ENCODE data around the gene STN1. TPM values are rescaled to one million over a fixed set of nuclear protein-coding genes. Genes with fewer than 3 reads are reported as not detected.

Gene STN1
- total and polyA plus RNA-seq, 10 of the 15 experiments (the other 5 are each of a cell fraction or from before 2014, with no cell fraction given), result 22.2 to 31.8 (median 28.5) TPM

DNA sequence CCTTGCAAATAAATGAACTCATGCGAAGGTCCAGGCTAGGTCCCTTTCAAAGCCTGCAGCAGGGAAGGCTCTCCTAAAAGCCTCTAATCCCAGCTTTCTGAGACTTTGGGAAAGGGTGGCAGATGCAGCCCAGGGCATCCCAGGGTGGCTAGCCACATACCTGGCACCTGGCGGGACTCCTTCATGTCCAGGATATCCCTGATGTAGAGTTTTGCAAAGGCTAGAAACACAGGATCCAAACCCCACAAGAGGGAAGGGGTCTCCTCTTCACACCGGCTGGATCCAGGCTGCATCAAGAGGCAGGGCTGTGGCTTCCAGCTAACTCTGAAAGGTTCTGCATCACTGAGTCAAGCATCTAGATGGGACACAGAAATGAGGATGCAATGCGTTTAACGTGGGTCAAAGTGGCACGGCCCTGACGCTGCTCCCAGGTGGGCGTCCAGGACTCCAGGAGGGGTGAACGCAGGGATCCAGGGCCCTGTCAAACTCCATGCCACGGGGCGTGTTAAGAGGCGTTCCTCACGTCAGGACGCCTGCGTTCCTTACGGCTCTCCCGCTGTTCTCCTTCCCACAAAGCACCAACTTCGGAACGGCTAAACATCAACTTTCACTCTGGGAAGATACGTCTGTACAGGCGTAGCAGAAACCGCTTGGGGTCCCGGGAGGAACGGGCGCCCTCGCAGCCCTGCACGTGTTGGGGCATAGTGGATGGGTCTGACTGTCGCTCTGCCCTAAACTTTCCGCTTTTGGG, 507 bp downstream of the STN1 start:
- ATAC-seq, result peak; percentile 30
- POLR2A ChIA-PET, result interaction anchor here (0.6 to 3.3 kb wide), 9 partner anchors 8 to 206 kb away, joined by 3 to 10 read pairs (median 5); no protein-coding TSS in a partner anchor
- TF ChIP-seq, protein P1, sequence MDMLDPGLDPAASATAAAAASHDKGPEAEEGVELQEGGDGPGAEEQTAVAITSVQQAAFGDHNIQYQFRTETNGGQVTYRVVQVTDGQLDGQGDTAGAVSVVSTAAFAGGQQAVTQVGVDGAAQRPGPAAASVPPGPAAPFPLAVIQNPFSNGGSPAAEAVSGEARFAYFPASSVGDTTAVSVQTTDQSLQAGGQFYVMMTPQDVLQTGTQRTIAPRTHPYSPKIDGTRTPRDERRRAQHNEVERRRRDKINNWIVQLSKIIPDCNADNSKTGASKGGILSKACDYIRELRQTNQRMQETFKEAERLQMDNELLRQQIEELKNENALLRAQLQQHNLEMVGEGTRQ (IDR thresholded peaks at IDR 0.05; ENCODE audit: borderline replicate concordance, low read depth, low read length), result no peak
- TF ChIP-seq EED (IDR thresholded peaks at IDR 0.05; ENCODE audit: low read depth) (peak; percentile 33; the same call in 1 of the 2 replicates), RAD51 (IDR thresholded peaks at IDR 0.05) (no peak), GATAD2B (conservative IDR thresholded peaks at IDR 0.05; ENCODE audit: low read depth) (peak; percentile 21; the same call in 1 of the 2 replicates), IKZF2 (IDR thresholded peaks at IDR 0.05) (peak; percentile 26 to 47; a peak in 3 of 4 replicates), POLR2A (IDR thresholded peaks at IDR 0.05; ENCODE audit: low read depth, low read length) (peak; percentile 40), CREB1 (IDR thresholded peaks at IDR 0.05; ENCODE audit: low read depth) (0 out of 2 replicates have a peak, but pooled peaks have one; percentile 30), HDAC2 (IDR thresholded peaks at IDR 0.05) (no peak), BHLHE40 (IDR thresholded peaks at IDR 0.05; ENCODE audit: borderline replicate concordance in 1 of 2, low read depth in 2 of 2, low read length in 1 of 2) (peak; percentile 64 to 87; a peak in 3 of 4 replicates), DPF2 (IDR thresholded peaks at IDR 0.05) (0 out of 2 replicates have a peak, but pooled peaks have one; percentile 17)
- TF ChIP-seq, protein P2, sequence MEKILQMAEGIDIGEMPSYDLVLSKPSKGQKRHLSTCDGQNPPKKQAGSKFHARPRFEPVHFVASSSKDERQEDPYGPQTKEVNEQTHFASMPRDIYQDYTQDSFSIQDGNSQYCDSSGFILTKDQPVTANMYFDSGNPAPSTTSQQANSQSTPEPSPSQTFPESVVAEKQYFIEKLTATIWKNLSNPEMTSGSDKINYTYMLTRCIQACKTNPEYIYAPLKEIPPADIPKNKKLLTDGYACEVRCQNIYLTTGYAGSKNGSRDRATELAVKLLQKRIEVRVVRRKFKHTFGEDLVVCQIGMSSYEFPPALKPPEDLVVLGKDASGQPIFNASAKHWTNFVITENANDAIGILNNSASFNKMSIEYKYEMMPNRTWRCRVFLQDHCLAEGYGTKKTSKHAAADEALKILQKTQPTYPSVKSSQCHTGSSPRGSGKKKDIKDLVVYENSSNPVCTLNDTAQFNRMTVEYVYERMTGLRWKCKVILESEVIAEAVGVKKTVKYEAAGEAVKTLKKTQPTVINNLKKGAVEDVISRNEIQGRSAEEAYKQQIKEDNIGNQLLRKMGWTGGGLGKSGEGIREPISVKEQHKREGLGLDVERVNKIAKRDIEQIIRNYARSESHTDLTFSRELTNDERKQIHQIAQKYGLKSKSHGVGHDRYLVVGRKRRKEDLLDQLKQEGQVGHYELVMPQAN (conservative IDR thresholded peaks at IDR 0.05), result peak; percentile 85
- TF ChIP-seq, protein P3, sequence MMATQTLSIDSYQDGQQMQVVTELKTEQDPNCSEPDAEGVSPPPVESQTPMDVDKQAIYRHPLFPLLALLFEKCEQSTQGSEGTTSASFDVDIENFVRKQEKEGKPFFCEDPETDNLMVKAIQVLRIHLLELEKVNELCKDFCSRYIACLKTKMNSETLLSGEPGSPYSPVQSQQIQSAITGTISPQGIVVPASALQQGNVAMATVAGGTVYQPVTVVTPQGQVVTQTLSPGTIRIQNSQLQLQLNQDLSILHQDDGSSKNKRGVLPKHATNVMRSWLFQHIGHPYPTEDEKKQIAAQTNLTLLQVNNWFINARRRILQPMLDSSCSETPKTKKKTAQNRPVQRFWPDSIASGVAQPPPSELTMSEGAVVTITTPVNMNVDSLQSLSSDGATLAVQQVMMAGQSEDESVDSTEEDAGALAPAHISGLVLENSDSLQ (IDR thresholded peaks at IDR 0.05), result peak; percentile 39; the same call in 1 of the 2 replicates
- TF ChIP-seq, protein P4, sequence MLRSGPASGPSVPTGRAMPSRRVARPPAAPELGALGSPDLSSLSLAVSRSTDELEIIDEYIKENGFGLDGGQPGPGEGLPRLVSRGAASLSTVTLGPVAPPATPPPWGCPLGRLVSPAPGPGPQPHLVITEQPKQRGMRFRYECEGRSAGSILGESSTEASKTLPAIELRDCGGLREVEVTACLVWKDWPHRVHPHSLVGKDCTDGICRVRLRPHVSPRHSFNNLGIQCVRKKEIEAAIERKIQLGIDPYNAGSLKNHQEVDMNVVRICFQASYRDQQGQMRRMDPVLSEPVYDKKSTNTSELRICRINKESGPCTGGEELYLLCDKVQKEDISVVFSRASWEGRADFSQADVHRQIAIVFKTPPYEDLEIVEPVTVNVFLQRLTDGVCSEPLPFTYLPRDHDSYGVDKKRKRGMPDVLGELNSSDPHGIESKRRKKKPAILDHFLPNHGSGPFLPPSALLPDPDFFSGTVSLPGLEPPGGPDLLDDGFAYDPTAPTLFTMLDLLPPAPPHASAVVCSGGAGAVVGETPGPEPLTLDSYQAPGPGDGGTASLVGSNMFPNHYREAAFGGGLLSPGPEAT (IDR thresholded peaks at IDR 0.05; ENCODE audit: low read depth), result peak; percentile 41; the same call in 1 of the 2 replicates

More for the DNA sequence above, 507 bp downstream of the STN1 start:
- H2AFZ ChIP-seq (ENCODE audit: control insufficient read depth, low read depth, low read length), result peak overlapping the region; percentile 92
- intact Hi-C loops (cut with micrococcal nuclease; ENCODE audit: unreplicated experiment) (loop anchor here (5.0 to 10.0 kb wide), 3 partner anchors 50 to 417 kb away; partner anchors contain the start of genes ITPRIP, SFR1 and SLK), in situ Hi-C loops (cut with MboI) (no loop called here)
- H3K36me3 ChIP-seq (ENCODE audit: control insufficient read depth in 2 of 2, insufficient read depth in 2 of 2, low read length in 1 of 2), result no peaks in the 10 kb centered on the region
- no peak for FAIRE-seq
- H3K79me2 ChIP-seq (ENCODE audit: control insufficient read depth, insufficient read depth, low read length), result peaks cover 19% of the 10 kb centered on the region
- under 1% methylated on average over 29 of the region's 29 CpGs for WGBS (ENCODE audit: insufficient coverage, insufficient replicate concordance, low lambda C conversion rate, missing lambda C conversion rate)
- H3K27me3 ChIP-seq (replicated peaks in 1 of 2; ENCODE audit: control insufficient read depth in 2 of 2, insufficient read depth in 2 of 2, low read length in 1 of 2), result no peaks in the 10 kb centered on the region
- ChIA-PET CTCF (interaction anchor here (0.6 to 1.2 kb wide), 2 partner anchors 9 to 30 kb away, joined by 3 to 5 read pairs; no protein-coding TSS in a partner anchor), SMC1A (ENCODE audit: uncharacterized antibody, unreplicated experiment) (interaction anchor here (0.6 to 1.9 kb wide), 6 partner anchors 30 to 205 kb away, joined by 3 to 7 read pairs (median 4); partner anchors contain the start of gene SFR1), RAD21 (ENCODE audit: unreplicated experiment) (interaction anchor here (1.1 to 2.5 kb wide), 3 partner anchors 9 to 205 kb away, joined by 3 to 8 read pairs (median 4); no protein-coding TSS in a partner anchor)
- H3K4me3 ChIP-seq, result peak overlapping the region; percentile 83
- H3K9me3 ChIP-seq (replicated peaks; ENCODE audit: control insufficient read depth, insufficient read depth, low read length), result peaks cover 6% of the 10 kb centered on the region
- H3K27ac ChIP-seq (ENCODE audit: control insufficient read depth, insufficient read depth), result peak overlapping the region; percentile 83
- H3K4me2 ChIP-seq (ENCODE audit: control insufficient read depth, insufficient read depth), result peak overlapping the region; percentile 83
- peaks cover 12% of the 10 kb centered on the region for H3K4me1 ChIP-seq (ENCODE audit: control insufficient read depth, insufficient read depth, low read length)
- no peaks in the 10 kb centered on the region for H4K20me1 ChIP-seq (ENCODE audit: control insufficient read depth, insufficient read depth)
- peak overlapping the region; percentile 89 for H3K9ac ChIP-seq (ENCODE audit: control insufficient read depth, insufficient read depth, low read length)
- BruUV-seq (replicated peaks), result TSS peak; percentile 85
- no peak for DNase-seq (ENCODE audit: low read depth, low spot score)

All from GM12878 (cell line).